ENCODE data around the gene TMEM254.
A peak's percentile ranks its signal among the peaks of the same experiment; 100 is the strongest.
"Not testable (repeated sequence)": the region's sequence is repeated elsewhere in the genome, so short reads cannot be mapped to it uniquely, and the experiment has no call there.

TMEM254 gene

GRCh38 chr10:80077869-80078447 is 507 bp upstream of the TMEM254 start:
- DNase-seq = no peak

GRCh38 chr10:80079312-80079719 is 851 bp downstream of the TMEM254 start:
- DNase-seq = no peak

- no peak for DNase-seq
Measured at GRCh38 chr10:80081026-80081425, 2.6 kb downstream of the TMEM254 start.

- no peak for DNase-seq
Measured at GRCh38 chr10:80081801-80082750, 3.6 kb downstream of the TMEM254 start.

GRCh38 chr10:80090121-80090520 is 11.7 kb downstream of the TMEM254 start:
- peak; percentile 96 for DNase-seq

GRCh38 chr10:80094231-80094630 is 15.8 kb downstream of the TMEM254 start:
- no peak for DNase-seq

GRCh38 chr10:80098272-80098671 is 19.8 kb downstream of the TMEM254 start:
- not testable (repeated sequence) for DNase-seq

GRCh38 chr10:80099295-80099694 is 20.8 kb downstream of the TMEM254 start:
- DNase-seq = not testable (repeated sequence)

GRCh38 chr10:80100116-80100515 is 21.7 kb downstream of the TMEM254 start:
- DNase-seq = no peak

GRCh38 chr10:80100861-80101695 is 22.6 kb downstream of the TMEM254 start:
- peak; percentile 79 for DNase-seq

GRCh38 chr10:80104066-80104926 is 25.8 kb downstream of the TMEM254 start:
- peak; percentile 57 for DNase-seq

- DNase-seq = peak; percentile 97
Measured at GRCh38 chr10:80108576-80109239, 30.2 kb downstream of the TMEM254 start.

GRCh38 chr10:80110986-80111385 is 32.5 kb downstream of the TMEM254 start:
- peak; percentile 28 for DNase-seq

GRCh38 chr10:80118669-80119068 is 40.2 kb downstream of the TMEM254 start:
- DNase-seq = no peak

GRCh38 chr10:80122110-80122710 is 43.7 kb downstream of the TMEM254 start:
- no peak for DNase-seq

- DNase-seq = no peak
Measured at GRCh38 chr10:80122746-80123145, 44.3 kb downstream of the TMEM254 start.

GRCh38 chr10:80126876-80127275 is 48.4 kb downstream of the TMEM254 start:
- DNase-seq = no peak

- no peak for DNase-seq
Measured at GRCh38 chr10:80131499-80131901, 53.0 kb downstream of the TMEM254 start.

GRCh38 chr10:80132299-80133139 is 54.1 kb downstream of the TMEM254 start, which contains the start of gene PLAC9:
PLAC9 (plus strand) TSS chr10:80132730; CDS start chr10:80132763, 33 bp downstream.
- no peak for DNase-seq

GRCh38 chr10:80133206-80133605 is 54.7 kb downstream of the TMEM254 start:
- DNase-seq = peak; percentile 45

Measured in NCI-H1694 treated with DMSO at 0.1 percent for 48 hours (cell line).